ENCODE data around the gene PTDSS2. TPM values are rescaled to one million over a fixed set of nuclear protein-coding genes. Genes with fewer than 3 reads are reported as not detected.

PTDSS2 gene
- total and polyA plus RNA-seq, 2 of the 13 experiments (the other 11 are each of a cell fraction or from before 2014, with no cell fraction given): 21.7 to 26.4 TPM

GRCh38 chr11:441043-441417 lies 9.0 kb upstream of the PTDSS2 start (continued):
- TF ChIP-seq REXO4 (CRISPR knock-in tag; IDR thresholded peaks at IDR 0.05; ENCODE audit: borderline replicate concordance) (no peak), RXRA (CRISPR knock-in tag; IDR thresholded peaks at IDR 0.05) (0 out of 2 replicates have a peak, but pooled peaks have one; percentile 23)

GRCh38 chr11:441418-442274 lies 8.4 kb upstream of the PTDSS2 start, which contains the start of gene ANO9:
ANO9 (minus strand) TSS chr11:442011; CDS start chr11:441926, 85 bp downstream.
- no peaks in the 10 kb centered on the region for H3K36me3 ChIP-seq (replicated peaks in 1 of 2; ENCODE audit: control insufficient read depth in 1 of 2, insufficient read depth in 2 of 2, low read length in 2 of 2)
- WGBS (ENCODE audit: low lambda C conversion rate): 80% methylated on average over 3 of the region's 35 CpGs
- ChIA-PET CTCF (ENCODE audit: low intra/inter-chr PET ratio, low total read pairs) (no interaction called here), POLR2A (interaction anchor here (0.8 to 2.5 kb wide), 4 partner anchors 9 to 27 kb away, joined by 3 to 10 read pairs (median 6); partner anchors contain the start of genes PTDSS2 and SIGIRR)
- intact Hi-C loops (cut with micrococcal nuclease; ENCODE audit: unreplicated experiment) (no loop called here), in situ Hi-C loops (cut with HindIII; ENCODE audit: extremely low pct_ligation_motif_present, low pct_unique_long_range_greater_than_20kb) (loop anchor here (5.0 kb wide), 1 partner anchor 34 kb away; no protein-coding TSS in a partner anchor)
- peak within 1 kb of the TSS; percentile 67 to 77 (median 75) for H3K4me3 ChIP-seq (replicated peaks in 1 of 3; ENCODE audit: insufficient read depth in 1 of 3, low read depth in 2 of 3, low read length in 3 of 3)
- H3K4me1 ChIP-seq (ENCODE audit: insufficient read depth, low read length): peaks cover 53% of the 10 kb centered on the region
- H3K9ac ChIP-seq (ENCODE audit: insufficient read depth, low read depth, low read length): peak within 1 kb of the TSS; percentile 49
- peak; percentile 60 for ATAC-seq
- no peak within 1 kb of the TSS for H2AFZ ChIP-seq (ENCODE audit: low read length)
- no peaks in the 10 kb centered on the region for H3K79me2 ChIP-seq (ENCODE audit: insufficient read depth, low read length)
- peak; percentile 39 for DNase-seq (ENCODE audit: low spot score)
- no peak for FAIRE-seq
- no peaks in the 10 kb centered on the region for H4K20me1 ChIP-seq (ENCODE audit: insufficient read depth, low read length)
- no TSS peak for BruUV-seq (replicated peaks)
- peak within 1 kb of the TSS; percentile 95 for H3K4me2 ChIP-seq (ENCODE audit: low read depth, low read length)
- no peak within 1 kb of the TSS for H3K27ac ChIP-seq (ENCODE audit: extremely low read length, insufficient read depth, low read length)
- H3K27me3 ChIP-seq (ENCODE audit: control insufficient read depth in 1 of 2, insufficient read depth in 2 of 2, low read length in 2 of 2): no peaks in the 10 kb centered on the region
- no peaks in the 10 kb centered on the region for H3K9me3 ChIP-seq (ENCODE audit: low read length)
- TF ChIP-seq PHF20 (CRISPR knock-in tag; IDR thresholded peaks at IDR 0.05) (0 out of 2 replicates have a peak, but pooled peaks have one; percentile 27), ZBTB3 (CRISPR knock-in tag; IDR thresholded peaks at IDR 0.05; ENCODE audit: borderline replicate concordance, low read depth) (no peak), ZNF263 (CRISPR knock-in tag; IDR thresholded peaks at IDR 0.05) (peak; percentile 74), IKZF5 (CRISPR knock-in tag; IDR thresholded peaks at IDR 0.05) (peak; percentile 19; the same call in 1 of the 2 replicates), MYC (CRISPR knock-in tag; IDR thresholded peaks at IDR 0.05; ENCODE audit: borderline replicate concordance) (peak; percentile 28; the same call in 1 of the 2 replicates), IRF9 (CRISPR knock-in tag; IDR thresholded peaks at IDR 0.05; ENCODE audit: borderline replicate concordance) (no peak), PCBP1 (IDR thresholded peaks at IDR 0.05; ENCODE audit: borderline replicate concordance, low read depth, low read length) (0 out of 2 replicates have a peak, but pooled peaks have one; percentile 8), LCORL (IDR thresholded peaks at IDR 0.05) (no peak), LCORL (CRISPR knock-in tag; IDR thresholded peaks at IDR 0.05) (peak; percentile 29; the same call in 1 of the 2 replicates), GABPB1 (CRISPR knock-in tag; IDR thresholded peaks at IDR 0.05) (peak; percentile 49; the same call in 1 of the 2 replicates), ZFP41 (CRISPR knock-in tag; IDR thresholded peaks at IDR 0.05; ENCODE audit: borderline replicate concordance) (no peak), FOXP1 (IDR thresholded peaks at IDR 0.05) (no peak), FOXP1 (CRISPR knock-in tag; IDR thresholded peaks at IDR 0.05) (no peak), TFAP4 (IDR thresholded peaks at IDR 0.05; ENCODE audit: borderline replicate concordance, low read depth) (peak; percentile 41; the same call in 1 of the 2 replicates), POLR2G (IDR thresholded peaks at IDR 0.05; ENCODE audit: low read depth, low read length) (peak; percentile 56; the same call in 1 of the 2 replicates)
- TF ChIP-seq, protein P1, sequence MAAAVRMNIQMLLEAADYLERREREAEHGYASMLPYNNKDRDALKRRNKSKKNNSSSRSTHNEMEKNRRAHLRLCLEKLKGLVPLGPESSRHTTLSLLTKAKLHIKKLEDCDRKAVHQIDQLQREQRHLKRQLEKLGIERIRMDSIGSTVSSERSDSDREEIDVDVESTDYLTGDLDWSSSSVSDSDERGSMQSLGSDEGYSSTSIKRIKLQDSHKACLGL (CRISPR knock-in tag; IDR thresholded peaks at IDR 0.05): peak; percentile 23; the same call in 1 of the 2 replicates
- TF ChIP-seq, protein P2, sequence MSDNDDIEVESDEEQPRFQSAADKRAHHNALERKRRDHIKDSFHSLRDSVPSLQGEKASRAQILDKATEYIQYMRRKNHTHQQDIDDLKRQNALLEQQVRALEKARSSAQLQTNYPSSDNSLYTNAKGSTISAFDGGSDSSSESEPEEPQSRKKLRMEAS (IDR thresholded peaks at IDR 0.05): peak; percentile 20; the same call in 1 of the 2 replicates
